Measurements from ENCODE around the gene SPTLC2. TPM values are rescaled to one million over a fixed set of nuclear protein-coding genes. Genes with fewer than 3 reads are reported as not detected.

SPTLC2 gene
- total RNA-seq, 1 donor from 2014 or later, result 46.1 TPM

DNA sequence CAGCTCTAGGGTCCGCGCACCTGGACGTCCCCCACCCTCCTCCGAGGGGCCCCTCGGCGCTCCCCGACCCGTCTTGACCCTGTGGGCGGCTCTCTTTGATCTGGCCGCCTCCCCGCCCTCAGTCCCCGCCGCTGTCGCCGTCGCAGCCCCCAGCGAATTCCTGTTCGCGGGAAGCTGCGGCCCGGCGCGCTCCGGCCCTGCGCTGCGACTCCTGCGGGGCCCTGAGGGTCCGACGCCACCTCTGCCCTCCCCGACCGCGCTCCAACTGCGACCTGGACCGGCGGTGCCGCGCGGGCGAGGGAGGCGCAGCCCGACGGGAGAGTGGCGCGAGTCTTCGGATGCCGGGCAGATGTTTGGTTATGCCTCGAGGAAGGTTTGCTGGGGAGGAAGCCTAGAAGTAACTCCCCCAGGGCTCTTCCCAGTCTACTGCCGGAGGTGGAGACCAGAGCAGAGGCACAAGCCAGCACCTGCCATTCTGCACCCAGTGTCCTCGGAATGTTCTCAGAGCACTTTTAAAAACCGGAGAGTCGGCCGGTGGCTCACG, 117.4 kb downstream of the SPTLC2 start:
- DNase-seq (no peak), ATAC-seq (peak; percentile 28 to 42)
- no peaks in the 10 kb centered on the region for H3K9me3 ChIP-seq
- peak overlapping the region; percentile 56 for H3K4me3 ChIP-seq
- intact Hi-C loops (cut with DNase I), result no loop called here
- TF ChIP-seq, protein P1, sequence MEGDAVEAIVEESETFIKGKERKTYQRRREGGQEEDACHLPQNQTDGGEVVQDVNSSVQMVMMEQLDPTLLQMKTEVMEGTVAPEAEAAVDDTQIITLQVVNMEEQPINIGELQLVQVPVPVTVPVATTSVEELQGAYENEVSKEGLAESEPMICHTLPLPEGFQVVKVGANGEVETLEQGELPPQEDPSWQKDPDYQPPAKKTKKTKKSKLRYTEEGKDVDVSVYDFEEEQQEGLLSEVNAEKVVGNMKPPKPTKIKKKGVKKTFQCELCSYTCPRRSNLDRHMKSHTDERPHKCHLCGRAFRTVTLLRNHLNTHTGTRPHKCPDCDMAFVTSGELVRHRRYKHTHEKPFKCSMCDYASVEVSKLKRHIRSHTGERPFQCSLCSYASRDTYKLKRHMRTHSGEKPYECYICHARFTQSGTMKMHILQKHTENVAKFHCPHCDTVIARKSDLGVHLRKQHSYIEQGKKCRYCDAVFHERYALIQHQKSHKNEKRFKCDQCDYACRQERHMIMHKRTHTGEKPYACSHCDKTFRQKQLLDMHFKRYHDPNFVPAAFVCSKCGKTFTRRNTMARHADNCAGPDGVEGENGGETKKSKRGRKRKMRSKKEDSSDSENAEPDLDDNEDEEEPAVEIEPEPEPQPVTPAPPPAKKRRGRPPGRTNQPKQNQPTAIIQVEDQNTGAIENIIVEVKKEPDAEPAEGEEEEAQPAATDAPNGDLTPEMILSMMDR (IDR thresholded peaks at IDR 0.05), result no peak
- H3K27me3 ChIP-seq (ENCODE audit: low read depth), result peaks cover 34% of the 10 kb centered on the region
- H3K4me1 ChIP-seq, result peaks cover 8% of the 10 kb centered on the region
- H3K36me3 ChIP-seq, result no peaks in the 10 kb centered on the region
- H3K27ac ChIP-seq, result no peak overlapping the region

DNA sequence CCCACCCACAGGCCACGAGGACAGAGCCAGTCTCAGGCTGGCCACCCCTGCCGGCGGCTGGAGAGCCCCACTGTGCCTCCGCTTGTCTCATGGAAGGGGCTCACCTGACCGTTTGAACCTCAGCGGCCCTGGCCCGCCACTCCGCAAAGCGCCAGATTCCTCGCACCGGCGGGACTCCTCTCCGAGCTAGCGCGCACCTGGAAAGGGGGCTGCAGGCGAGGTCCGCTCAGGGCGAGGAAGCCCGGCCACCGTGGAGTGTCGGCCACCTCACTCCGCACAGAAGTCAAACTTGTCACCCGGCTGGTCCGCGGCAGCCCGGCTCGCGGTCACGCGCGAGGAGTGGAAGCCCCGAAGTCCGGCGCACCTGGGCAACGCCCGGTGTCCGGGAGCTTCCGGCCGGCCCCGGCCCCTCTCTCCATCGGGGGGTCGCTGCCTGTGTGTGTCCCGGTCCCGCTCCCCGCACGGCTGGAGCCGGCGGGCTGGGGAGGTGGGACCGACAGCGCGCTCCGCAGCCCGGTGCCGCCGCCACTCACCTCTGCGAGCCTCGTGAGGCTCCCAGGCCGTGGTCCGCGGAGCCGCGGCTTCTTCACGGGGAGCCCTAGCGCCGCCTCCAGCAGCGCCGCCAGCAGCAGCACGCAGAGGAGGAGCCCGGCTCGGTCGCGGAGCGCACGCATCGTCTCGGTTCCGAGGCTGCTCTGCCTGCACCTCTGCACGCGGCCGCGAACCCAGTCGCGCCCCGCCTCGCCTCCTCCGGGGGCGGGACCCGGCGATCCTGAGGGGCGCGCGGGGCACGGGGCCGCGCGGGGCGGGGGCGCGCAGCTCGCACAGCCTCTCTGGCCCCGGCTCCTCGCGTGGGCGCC, 118.1 kb downstream of the SPTLC2 start, which contains the start of gene ISM2:
ISM2 (minus strand) TSS at position 697 of the 860 bp plus-strand sequence; CDS start at position 674, 23 bp downstream.
- H3K36me3 ChIP-seq, result no peaks in the 10 kb centered on the region
- H3K27me3 ChIP-seq (ENCODE audit: low read depth), result peaks cover 34% of the 10 kb centered on the region
- peak; percentile 83 to 84 for ATAC-seq
- H3K4me1 ChIP-seq, result peaks cover 8% of the 10 kb centered on the region
- H3K9me3 ChIP-seq, result no peaks in the 10 kb centered on the region
- TF ChIP-seq, protein P1 (IDR thresholded peaks at IDR 0.05), result no peak
- peak; percentile 51 for DNase-seq
- peak within 1 kb of the TSS; percentile 56 for H3K4me3 ChIP-seq
- intact Hi-C loops (cut with DNase I), result no loop called here
- no peak within 1 kb of the TSS for H3K27ac ChIP-seq

DNA sequence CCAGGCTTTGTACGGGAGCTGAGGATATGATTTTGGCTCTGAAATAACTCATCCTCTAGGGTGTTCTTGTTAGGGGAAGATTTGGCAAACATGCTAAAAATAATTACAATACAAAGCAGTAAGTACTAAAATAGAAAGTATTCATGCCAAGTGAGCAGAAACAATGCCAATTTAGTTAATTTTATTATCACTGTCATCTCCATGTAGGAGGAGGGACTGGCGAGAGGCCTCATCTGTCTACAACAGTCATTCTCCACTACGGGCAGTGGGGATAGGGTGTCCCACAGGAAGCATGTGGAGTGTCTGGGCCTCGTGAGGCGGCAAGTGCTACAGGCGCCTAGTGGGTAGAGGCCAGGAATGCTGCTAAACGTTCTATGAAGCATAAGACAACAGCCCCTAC, 121.1 kb downstream of the SPTLC2 start:
- H3K36me3 ChIP-seq, result no peaks in the 10 kb centered on the region
- TF ChIP-seq, protein P1 (IDR thresholded peaks at IDR 0.05), result no peak
- intact Hi-C loops (cut with DNase I), result no loop called here
- peaks cover 8% of the 10 kb centered on the region for H3K4me1 ChIP-seq
- DNase-seq (no peak), ATAC-seq (no peak)
- H3K9me3 ChIP-seq, result no peaks in the 10 kb centered on the region
- no peak overlapping the region for H3K27ac ChIP-seq
- H3K4me3 ChIP-seq, result no peak overlapping the region
- H3K27me3 ChIP-seq (ENCODE audit: low read depth), result peaks cover 34% of the 10 kb centered on the region

DNA sequence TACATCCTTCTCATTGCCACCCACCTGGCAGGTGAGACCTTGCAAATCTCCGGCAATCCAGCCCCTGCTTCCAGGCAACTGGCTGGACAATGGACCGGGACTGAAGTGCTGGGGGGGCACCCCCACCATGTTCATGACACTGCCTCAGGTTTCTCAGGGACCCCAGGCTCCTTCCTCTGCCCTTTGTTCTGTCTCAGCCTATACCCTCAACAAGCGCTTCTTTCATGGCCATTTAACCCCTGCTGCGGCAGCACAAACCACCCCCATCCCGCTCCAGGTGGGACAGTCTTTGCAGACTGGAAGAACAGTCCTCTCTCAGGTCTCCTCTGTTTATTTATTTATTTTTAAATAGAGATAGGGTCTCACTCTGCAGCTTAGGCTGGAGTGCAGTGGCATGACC, 125.4 kb downstream of the SPTLC2 start:
- intact Hi-C loops (cut with DNase I), result no loop called here
- no peaks in the 10 kb centered on the region for H3K27me3 ChIP-seq (ENCODE audit: low read depth)
- H3K27ac ChIP-seq, result no peak overlapping the region
- H3K4me1 ChIP-seq, result no peaks in the 10 kb centered on the region
- no peaks in the 10 kb centered on the region for H3K9me3 ChIP-seq
- ATAC-seq (no peak), DNase-seq (no peak)
- no peak overlapping the region for H3K4me3 ChIP-seq
- TF ChIP-seq, protein P1 (IDR thresholded peaks at IDR 0.05), result no peak
- no peaks in the 10 kb centered on the region for H3K36me3 ChIP-seq

DNA sequence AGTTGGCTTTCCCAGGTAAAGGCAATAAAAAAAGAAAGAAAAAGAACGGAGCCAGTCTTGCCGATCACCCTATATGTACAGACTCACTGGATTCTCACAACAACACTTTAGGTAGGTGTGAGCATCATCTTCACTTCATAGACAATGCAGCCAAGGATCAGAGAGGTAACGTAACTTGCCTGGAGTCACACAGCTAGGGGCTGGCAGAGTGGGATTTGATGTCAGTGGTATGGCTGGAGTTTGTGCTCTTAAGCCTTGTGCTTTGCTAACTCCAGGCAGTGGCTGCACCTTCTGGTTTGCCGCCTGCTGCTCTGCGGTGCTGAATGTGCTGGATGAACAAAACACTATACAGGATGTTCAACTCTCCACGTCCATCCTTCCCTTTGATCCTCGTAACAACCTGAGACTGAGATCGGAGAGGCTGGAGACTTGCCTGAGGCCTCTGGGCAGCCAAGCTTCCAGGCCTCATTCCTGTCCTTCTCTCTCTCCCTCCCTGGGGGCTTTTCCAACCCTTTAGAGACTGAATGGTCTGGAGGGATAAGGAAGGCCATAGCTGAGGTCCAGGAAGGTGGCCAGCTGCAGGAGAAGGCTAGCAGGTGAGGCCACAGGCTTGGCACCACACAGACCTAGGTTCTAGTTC, 126.0 kb downstream of the SPTLC2 start:
- no peaks in the 10 kb centered on the region for H3K9me3 ChIP-seq
- TF ChIP-seq, protein P1 (IDR thresholded peaks at IDR 0.05), result no peak
- intact Hi-C loops (cut with DNase I), result no loop called here
- no peaks in the 10 kb centered on the region for H3K36me3 ChIP-seq
- no peak overlapping the region for H3K4me3 ChIP-seq
- no peak overlapping the region for H3K27ac ChIP-seq
- ATAC-seq (no peak), DNase-seq (no peak)
- H3K27me3 ChIP-seq (ENCODE audit: low read depth), result no peaks in the 10 kb centered on the region
- H3K4me1 ChIP-seq, result no peaks in the 10 kb centered on the region

Measured in lower lobe of right lung (tissue), 2 donors.